Nephron (organoid): ENCODE measurements around the gene PPARD.

ENCODE experiments used
- H3K27ac Mint-ChIP-seq, 3 experiments: 2 replicates each; pipeline ENCODE4 v1.8.0; 2020; ENCODE audit warnings: mixed read lengths in 3 of 3, mild to moderate bottlenecking in 2 of 3, moderate library complexity in 1 of 3
- H3K27me3 Mint-ChIP-seq: 2 replicates; pipeline ENCODE4 v1.8.0; 2021; ENCODE audit warnings: low read depth, mild to moderate bottlenecking, moderate library complexity, mixed read lengths
- H3K36me3 Mint-ChIP-seq: 2 replicates; pipeline ENCODE4 v1.8.0; 2020; ENCODE audit warnings: low read depth, mixed read lengths
- H3K4me1 Mint-ChIP-seq: 2 replicates; pipeline ENCODE4 v1.8.0; 2020; ENCODE audit warnings: mixed read lengths
- H3K4me3 Mint-ChIP-seq, 3 experiments: 2 replicates each; pipeline ENCODE4 v1.8.0; 2020; ENCODE audit warnings: mild to moderate bottlenecking in 3 of 3, mixed read lengths in 3 of 3, moderate library complexity in 2 of 3
- H3K9me3 Mint-ChIP-seq: 2 replicates; pipeline ENCODE4 v1.8.0; 2020; ENCODE audit warnings: mixed read lengths
- TF ChIP-seq, protein P1 (sequence below), 3 experiments: fragments of 200-600 bp; sonication (generic); IDR thresholded peaks; one replicate each; pipeline ENCODE4 v1.5.0; 2021; ENCODE audit warnings: antibody characterized with exemption in 3 of 3; ENCODE audit not compliant: unreplicated experiment in 3 of 3

Gene PPARD

DNA sequence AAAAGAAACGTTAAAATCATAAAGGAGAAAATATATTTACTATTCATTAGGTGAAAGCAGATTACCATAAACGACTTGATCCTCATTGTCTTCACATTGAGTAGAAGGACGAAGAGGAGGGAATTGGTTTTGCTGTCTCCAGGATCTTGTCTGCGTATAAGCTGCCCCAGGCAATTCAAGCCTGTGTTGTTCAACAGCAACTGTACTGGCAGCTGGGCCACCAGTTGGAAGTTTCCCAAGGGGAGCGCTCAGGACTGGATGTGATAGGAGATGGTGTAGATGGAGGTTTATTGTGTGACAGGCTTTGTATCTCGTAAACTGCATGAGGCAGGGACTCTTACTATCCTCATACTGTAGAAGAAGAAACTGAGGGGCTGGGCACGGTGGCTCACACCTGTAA, 105.8 kb downstream of the PPARD start:
- Mint-ChIP-seq H3K27me3 (peaks cover 8% of the 10 kb centered on the region), H3K36me3 (no peaks in the 10 kb centered on the region)

DNA sequence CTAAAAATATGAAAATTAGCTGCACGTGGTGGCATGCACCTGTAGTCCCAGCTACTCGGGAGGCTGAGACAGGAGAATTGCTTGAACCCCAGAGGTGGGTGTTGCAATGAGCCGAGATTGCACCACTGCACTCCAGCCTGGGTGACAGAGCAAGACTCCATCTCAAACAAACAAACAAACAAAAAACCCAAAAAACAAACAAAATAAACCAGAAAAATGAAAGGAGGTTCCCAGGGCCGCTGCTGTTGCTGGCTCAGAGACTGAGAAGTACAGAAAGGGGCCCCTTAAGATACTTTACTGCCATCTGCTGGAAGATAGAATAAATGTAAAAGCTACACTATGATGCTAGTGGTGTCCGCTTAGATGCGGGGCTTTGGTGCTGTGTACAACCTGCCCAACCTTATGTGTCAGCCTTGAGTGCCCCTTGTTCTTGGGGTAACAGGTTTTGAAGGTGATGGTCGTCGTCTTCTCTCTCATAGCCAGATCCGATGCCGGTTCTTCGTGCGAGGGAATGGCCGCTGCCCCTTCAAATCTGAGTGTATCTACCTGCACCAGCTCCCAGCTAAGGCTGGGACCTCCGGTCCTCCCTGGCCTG, 107.0 kb downstream of the PPARD start:
- no peaks in the 10 kb centered on the region for H3K36me3 Mint-ChIP-seq
- H3K27me3 Mint-ChIP-seq = peaks cover 8% of the 10 kb centered on the region
- TF ChIP-seq, protein P1, sequence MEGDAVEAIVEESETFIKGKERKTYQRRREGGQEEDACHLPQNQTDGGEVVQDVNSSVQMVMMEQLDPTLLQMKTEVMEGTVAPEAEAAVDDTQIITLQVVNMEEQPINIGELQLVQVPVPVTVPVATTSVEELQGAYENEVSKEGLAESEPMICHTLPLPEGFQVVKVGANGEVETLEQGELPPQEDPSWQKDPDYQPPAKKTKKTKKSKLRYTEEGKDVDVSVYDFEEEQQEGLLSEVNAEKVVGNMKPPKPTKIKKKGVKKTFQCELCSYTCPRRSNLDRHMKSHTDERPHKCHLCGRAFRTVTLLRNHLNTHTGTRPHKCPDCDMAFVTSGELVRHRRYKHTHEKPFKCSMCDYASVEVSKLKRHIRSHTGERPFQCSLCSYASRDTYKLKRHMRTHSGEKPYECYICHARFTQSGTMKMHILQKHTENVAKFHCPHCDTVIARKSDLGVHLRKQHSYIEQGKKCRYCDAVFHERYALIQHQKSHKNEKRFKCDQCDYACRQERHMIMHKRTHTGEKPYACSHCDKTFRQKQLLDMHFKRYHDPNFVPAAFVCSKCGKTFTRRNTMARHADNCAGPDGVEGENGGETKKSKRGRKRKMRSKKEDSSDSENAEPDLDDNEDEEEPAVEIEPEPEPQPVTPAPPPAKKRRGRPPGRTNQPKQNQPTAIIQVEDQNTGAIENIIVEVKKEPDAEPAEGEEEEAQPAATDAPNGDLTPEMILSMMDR (IDR thresholded peaks at IDR 0.05; ENCODE audit: unreplicated experiment in 3 of 3) = peak; percentile 71 to 79 (median 77)

More for the DNA sequence above, 105.8 kb downstream of the PPARD start:
- no peak overlapping the region for H3K4me3 Mint-ChIP-seq
- TF ChIP-seq, protein P1 (IDR thresholded peaks at IDR 0.05; ENCODE audit: unreplicated experiment in 3 of 3) = no peak
- H3K27ac Mint-ChIP-seq = no peak overlapping the region
- H3K9me3 Mint-ChIP-seq = no peaks in the 10 kb centered on the region
- H3K4me1 Mint-ChIP-seq = peaks cover 18% of the 10 kb centered on the region

DNA sequence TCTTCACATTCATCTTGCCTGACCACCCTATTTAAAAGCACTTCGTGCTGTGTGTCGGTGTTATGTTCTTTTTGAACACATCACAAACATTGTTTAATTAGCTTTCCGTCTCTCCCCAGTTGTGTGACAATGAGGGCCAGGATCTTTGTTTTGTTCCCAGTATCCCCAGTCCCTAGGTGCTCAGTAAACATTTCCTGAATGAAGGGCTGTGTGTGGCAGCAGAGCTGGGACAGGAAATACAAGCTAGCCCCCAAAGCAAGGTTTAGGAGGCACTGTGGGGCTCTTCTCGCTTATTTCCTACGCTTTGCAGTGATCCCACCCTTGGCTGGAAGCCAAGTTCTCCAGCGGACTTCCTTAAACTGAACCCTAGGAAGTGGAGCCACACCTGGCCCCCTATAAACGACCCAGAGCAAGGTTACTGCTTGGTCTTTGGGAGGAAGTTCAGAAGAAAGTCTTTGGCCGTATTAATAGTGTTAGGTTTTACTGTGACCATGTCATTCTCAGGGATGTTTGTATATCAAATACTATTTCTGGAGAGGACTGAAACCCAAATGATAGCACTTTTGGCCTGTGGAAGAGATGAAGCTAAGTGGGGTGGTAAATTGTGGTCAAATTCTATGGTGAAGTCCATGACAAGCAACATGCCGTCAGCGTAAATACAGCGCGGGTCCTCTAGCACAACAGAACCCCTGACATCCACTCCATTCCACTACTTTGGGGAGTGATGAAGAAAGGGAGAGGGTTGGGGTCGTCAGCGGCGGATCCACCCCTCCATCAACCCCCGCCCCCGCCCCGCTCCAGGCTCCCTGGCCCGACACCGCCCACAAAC, 109.2 kb downstream of the PPARD start:
- peak overlapping the region; percentile 77 to 85 (median 82) for H3K4me3 Mint-ChIP-seq
- H3K36me3 Mint-ChIP-seq = peaks cover 10% of the 10 kb centered on the region
- H3K9me3 Mint-ChIP-seq = no peaks in the 10 kb centered on the region
- peaks cover 40% of the 10 kb centered on the region for H3K4me1 Mint-ChIP-seq
- TF ChIP-seq, protein P1 (IDR thresholded peaks at IDR 0.05; ENCODE audit: unreplicated experiment in 3 of 3) = no peak
- H3K27ac Mint-ChIP-seq = peak overlapping the region in 2 of 3 experiments; percentile 18 to 53
- H3K27me3 Mint-ChIP-seq = peaks cover 8% of the 10 kb centered on the region

More for the DNA sequence above, 107.0 kb downstream of the PPARD start:
- Mint-ChIP-seq H3K4me3 (peak overlapping the region; percentile 56 to 79 (median 75)), H3K9me3 (no peaks in the 10 kb centered on the region), H3K27ac (peak overlapping the region in 2 of 3 experiments; percentile 30 to 85), H3K4me1 (peaks cover 28% of the 10 kb centered on the region)

DNA sequence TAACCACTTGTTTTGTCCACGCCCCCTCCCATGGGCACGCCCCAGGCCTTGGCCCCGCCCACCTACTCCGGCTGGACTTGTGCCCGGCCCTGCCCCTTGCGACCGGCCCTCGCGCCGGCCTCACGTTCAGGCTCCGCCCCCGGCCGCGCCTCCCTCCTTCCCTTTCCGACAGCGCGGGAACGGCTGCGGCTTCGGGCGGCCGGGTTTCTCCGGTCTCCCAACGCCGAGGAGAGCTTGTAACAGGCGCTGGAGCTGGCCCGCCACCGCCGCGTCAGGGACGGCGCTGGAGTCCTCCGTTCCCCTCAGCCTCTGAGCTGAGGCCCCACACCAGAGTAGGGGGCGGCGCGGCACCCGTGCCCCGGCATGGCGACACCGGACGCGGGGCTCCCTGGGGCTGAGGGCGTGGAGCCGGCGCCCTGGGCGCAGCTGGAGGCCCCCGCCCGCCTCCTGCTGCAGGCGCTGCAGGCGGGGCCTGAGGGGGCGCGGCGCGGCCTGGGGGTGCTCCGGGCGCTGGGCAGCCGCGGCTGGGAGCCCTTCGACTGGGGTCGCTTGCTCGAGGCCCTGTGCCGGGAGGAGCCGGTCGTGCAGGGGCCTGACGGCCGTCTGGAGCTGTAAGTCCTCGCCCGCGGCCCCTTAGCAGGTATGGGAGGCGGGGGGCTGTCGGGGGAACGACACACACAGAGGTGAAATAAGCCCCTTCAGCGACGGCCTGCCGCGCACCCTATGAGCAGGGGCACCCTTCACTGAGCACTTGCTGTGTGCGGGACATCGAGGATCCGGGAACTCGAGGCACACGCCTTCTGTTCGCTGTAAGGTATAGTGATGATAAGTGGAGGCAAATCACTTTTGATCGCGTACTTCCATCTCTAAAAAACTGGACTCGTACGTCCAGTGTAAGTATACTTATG, 110.1 kb downstream of the PPARD start, which contains the start of gene FANCE:
FANCE (plus strand) TSS at position 156 of the 908 bp plus-strand sequence; CDS start at position 364, 208 bp downstream.
- peaks cover 5% of the 10 kb centered on the region for H3K27me3 Mint-ChIP-seq
- H3K27ac Mint-ChIP-seq = peak within 1 kb of the TSS; percentile 54 to 81 (median 67)
- H3K9me3 Mint-ChIP-seq = no peaks in the 10 kb centered on the region
- H3K4me1 Mint-ChIP-seq = peaks cover 40% of the 10 kb centered on the region
- H3K36me3 Mint-ChIP-seq = peaks cover 10% of the 10 kb centered on the region
- TF ChIP-seq, protein P1 (IDR thresholded peaks at IDR 0.05; ENCODE audit: unreplicated experiment in 3 of 3) = no peak
- H3K4me3 Mint-ChIP-seq = peak within 1 kb of the TSS; percentile 84 to 91 (median 85)

DNA sequence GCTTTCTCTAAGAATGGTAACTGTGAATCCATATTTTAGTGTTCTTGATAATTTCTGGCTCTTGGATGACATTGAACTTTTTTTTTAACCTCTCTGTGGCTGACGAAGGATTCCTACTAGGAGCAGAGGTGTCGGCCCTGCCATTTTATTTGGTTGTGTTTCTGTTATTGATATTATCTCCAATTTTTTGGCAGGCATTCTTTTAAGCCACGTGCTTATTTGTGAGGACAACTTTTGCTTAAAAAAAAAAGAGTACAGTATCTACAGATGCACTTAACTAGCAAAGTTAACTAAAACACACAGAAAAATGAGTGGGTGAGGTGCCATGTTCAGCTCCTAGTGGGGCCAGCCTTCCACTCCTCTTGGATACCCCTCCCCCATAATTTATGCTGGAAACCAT, 110.9 kb downstream of the PPARD start:
- Mint-ChIP-seq H3K4me1 (peaks cover 43% of the 10 kb centered on the region), H3K36me3 (peaks cover 16% of the 10 kb centered on the region), H3K27ac (peak overlapping the region; percentile 54 to 81 (median 67)), H3K9me3 (no peaks in the 10 kb centered on the region), H3K4me3 (peak overlapping the region; percentile 80 to 91 (median 84)), H3K27me3 (peaks cover 4% of the 10 kb centered on the region)
- TF ChIP-seq, protein P1 (IDR thresholded peaks at IDR 0.05; ENCODE audit: unreplicated experiment in 3 of 3) = no peak
